Stomach (tissue), 9 donors: Measurements from ENCODE around the gene STARD5. TPM values are rescaled to one million over a fixed set of nuclear protein-coding genes. Genes with fewer than 3 reads are reported as not detected.
"Not testable (repeated sequence)": the region's sequence is repeated elsewhere in the genome, so short reads cannot be mapped to it uniquely, and the experiment has no call there.

Experiments used
- DNase-seq, 2 donors: peaks; one replicate each; pipeline versions ENCODE4 v3.0.0 to v3.0.0-alpha.2; 2013 to 2019
- H3K27ac ChIP-seq, 5 donors: fragments of 200-600 bp in 4 of 5; sonication (generic) in 4 of 5; one replicate each; pipeline ENCODE4 v1.5.1; 2013 to 2019; ENCODE audit warnings: mild to moderate bottlenecking in 1 of 5, moderate library complexity in 1 of 5
- H3K27me3 ChIP-seq, 3 donors: fragments of 200-600 bp; sonication (generic); one replicate each; pipeline ENCODE4 v1.5.1; 2017 to 2019; ENCODE audit warnings: mixed run types in 1 of 3
- H3K36me3 ChIP-seq, 4 donors: fragments of 200-600 bp; sonication (generic); 1 replicate in 3 of 4; 2 replicates in 1 of 4; pipeline ENCODE4 v1.5.1; 2016 to 2019
- H3K4me1 ChIP-seq, 4 donors: fragments of 200-600 bp; sonication (generic); one replicate each; pipeline ENCODE4 v1.5.1; 2016 to 2019
- H3K4me3 ChIP-seq, 4 donors: fragments of 200-600 bp; sonication (generic) in 3 of 4; one replicate each; pipeline ENCODE4 v1.5.1; 2016 to 2019; ENCODE audit warnings: mild to moderate bottlenecking in 1 of 4
- H3K9me3 ChIP-seq, 4 donors: fragments of 200-600 bp; sonication (generic); one replicate each; pipeline ENCODE4 v1.5.1; 2016 to 2019
- CTCF ChIP-seq, 7 experiments: fragments of 450-650 bp in 4 of 7; fragments of 200-600 bp in 3 of 7; sonication (generic) in 3 of 7; IDR thresholded peaks; one replicate each; pipeline ENCODE4 v1.5.1; 2016 to 2019; ENCODE audit warnings: antibody characterized with exemption in 7 of 7, control low read depth in 2 of 7, mild to moderate bottlenecking in 1 of 7
- EP300 ChIP-seq: sonication (generic); formaldehyde crosslinking; IDR thresholded peaks from one replicate; pipeline ENCODE4 v1.6.1; 2017; ENCODE audit warnings: antibody characterized with exemption
- POLR2A ChIP-seq, 4 donors: fragments of 450-650 bp; IDR thresholded peaks; one replicate each; pipeline ENCODE4 v1.6.1; 2016; ENCODE audit warnings: antibody characterized with exemption in 4 of 4, control low read depth in 2 of 4, mild to moderate bottlenecking in 1 of 4, moderate library complexity in 1 of 4
- POLR2AphosphoS5 ChIP-seq, 3 donors: sonication (generic); formaldehyde crosslinking; IDR thresholded peaks; one replicate each; pipeline ENCODE4 v1.6.1; 2016; ENCODE audit warnings: antibody characterized with exemption in 3 of 3
- WGBS, 5 donors: extraction: QIAGEN DNeasy Blood & Tissue Kit in 3 of 5; methylation state at CpG; one replicate each; pipeline versions ENCODE4 v1.1.5 to v1.1.7; 2013 to 2018; 5-methylcytosine and 5-hydroxymethylcytosine counted together
- intact Hi-C: fragments of 100-400 bp; cut with DNase I; formaldehyde crosslinking; loops from one replicate; pipeline ENCODE4 v1.15.1; 2023; ENCODE audit warnings: low total_unique reads
- polyA plus RNA-seq, 3 donors: library from polyadenylated mRNA; stranded (reverse); fragments of 200-250 nt; gene quantifications; one replicate each; pipeline ENCODE4 v1.2.3, GENCODE V29; 2013
- total RNA-seq, 5 donors: library from RNA; depleted of rRNA; stranded (reverse); fragments of >200 nt; gene quantifications; one replicate each; pipeline versions ENCODE4 v1.1.0 to v1.2.3, GENCODE V29; 2014 to 2016
- donor health status: healthy with polysubstance abuse.
- donor health status: Bipolar disorder and iron deficiency.
- donor health status: healthy.

The STARD5 gene
- total and polyA plus RNA-seq, 8 donors = 0.89 to 157 (median 4.2) TPM; not detected in 1

- 81 to 87% (median 83%) methylated on average over 5 of the region's 5 CpGs for WGBS, 5 donors
- intact Hi-C loops = no loop called here
- TF ChIP-seq EP300 (no peak), POLR2AphosphoS5 (IDR thresholded peaks at IDR 0.05) (no peak), POLR2A (IDR thresholded peaks at IDR 0.05) (no peak), CTCF (IDR thresholded peaks at IDR 0.05) (no peak)
- Histone ChIP-seq H3K27ac (no peak overlapping the region), H3K4me1 (no peaks in the 10 kb centered on the region), H3K9me3 (no peaks in the 10 kb centered on the region), H3K4me3 (no peak overlapping the region), H3K36me3 (no peaks in the 10 kb centered on the region), H3K27me3 (no peaks in the 10 kb centered on the region)
- DNase-seq = no peak
Observed at GRCh38 chr15:81351651-81352050, 27.7 kb upstream of the STARD5 start.

GRCh38 chr15:81349271-81349670 is 25.3 kb upstream of the STARD5 start:
- Histone ChIP-seq H3K27ac (no peak overlapping the region), H3K27me3 (no peaks in the 10 kb centered on the region), H3K9me3 (no peaks in the 10 kb centered on the region), H3K36me3 (no peaks in the 10 kb centered on the region), H3K4me3 (no peak overlapping the region), H3K4me1 (no peaks in the 10 kb centered on the region)
- 83 to 97% (median 94%) methylated on average over 3 of the region's 3 CpGs for WGBS, 5 donors
- no peak for TF ChIP-seq EP300
- TF ChIP-seq POLR2A (IDR thresholded peaks at IDR 0.05) = no peak
- TF ChIP-seq POLR2AphosphoS5 (IDR thresholded peaks at IDR 0.05) = no peak
- no peak for TF ChIP-seq CTCF (IDR thresholded peaks at IDR 0.05)
- intact Hi-C loops = no loop called here
- no peak for DNase-seq

- H3K9me3 ChIP-seq, H3K4me3 ChIP-seq, H3K27me3 ChIP-seq, DNase-seq, H3K27ac ChIP-seq, H3K36me3 ChIP-seq, intact Hi-C loops, H3K4me1 ChIP-seq: not testable (repeated sequence)
- 89 to 92% (median 90%) methylated on average over 9 to 11 of the region's 11 CpGs for WGBS, 5 donors
Observed at GRCh38 chr15:81348691-81349090, 24.8 kb upstream of the STARD5 start.

GRCh38 chr15:81347910-81348309 is 24.0 kb upstream of the STARD5 start:
- no peaks in the 10 kb centered on the region for H3K4me1 ChIP-seq
- no peak for TF ChIP-seq CTCF (IDR thresholded peaks at IDR 0.05)
- TF ChIP-seq EP300 = no peak
- TF ChIP-seq POLR2A (IDR thresholded peaks at IDR 0.05) = no peak
- TF ChIP-seq POLR2AphosphoS5 (IDR thresholded peaks at IDR 0.05) = no peak
- 90 to 97% (median 93%) methylated on average over 4 of the region's 4 CpGs for WGBS, 5 donors

GRCh38 chr15:81346611-81347010 is 22.7 kb upstream of the STARD5 start:
- H3K27me3 ChIP-seq = no peaks in the 10 kb centered on the region
- no peak overlapping the region for H3K27ac ChIP-seq
- H3K4me1 ChIP-seq = no peaks in the 10 kb centered on the region
- no peaks in the 10 kb centered on the region for H3K36me3 ChIP-seq
- 50 to 63% (median 59%) methylated on average over 2 of the region's 2 CpGs for WGBS, 5 donors
- DNase-seq = no peak
- H3K4me3 ChIP-seq = no peak overlapping the region
- intact Hi-C loops = no loop called here
- H3K9me3 ChIP-seq = no peaks in the 10 kb centered on the region
- no peak for TF ChIP-seq CTCF (IDR thresholded peaks at IDR 0.05)
- TF ChIP-seq POLR2A (IDR thresholded peaks at IDR 0.05) = no peak
- no peak for TF ChIP-seq EP300
- TF ChIP-seq POLR2AphosphoS5 (IDR thresholded peaks at IDR 0.05) = no peak

More at GRCh38 chr15:81347910-81348309, 24.0 kb upstream of the STARD5 start:
- no peak for DNase-seq
- no peaks in the 10 kb centered on the region for H3K27me3 ChIP-seq
- intact Hi-C loops = no loop called here
- no peaks in the 10 kb centered on the region for H3K36me3 ChIP-seq
- no peak overlapping the region for H3K4me3 ChIP-seq
- H3K9me3 ChIP-seq = no peaks in the 10 kb centered on the region
- H3K27ac ChIP-seq = no peak overlapping the region
